GM12892 (cell line): ENCODE data around the gene CHST11.

ENCODE experiments used
- POLR2A ChIP-seq: IDR thresholded peaks from 2 replicates; pipeline ENCODE4 v1.6.1; 2011; ENCODE audit warnings: low read depth, low read length, control low read depth
- POLR2AphosphoS5 ChIP-seq: IDR thresholded peaks from 2 replicates; pipeline ENCODE4 v1.6.1; 2011; ENCODE audit warnings: low read depth, low read length, control low read depth
- TAF1 ChIP-seq: IDR thresholded peaks from 2 replicates; pipeline ENCODE4 v1.6.1; 2011; ENCODE audit warnings: low read depth, mild to moderate bottlenecking, control low read depth, low read length, borderline replicate concordance

GRCh38 chr12:104761091-104761490 lies 304.3 kb downstream of the CHST11 start:
- TF ChIP-seq POLR2A = no peak
- no peak for TF ChIP-seq POLR2AphosphoS5
- TF ChIP-seq TAF1 = no peak
